Measurements from ENCODE around the gene PTPRM. TPM values are rescaled to one million over a fixed set of nuclear protein-coding genes. Genes with fewer than 3 reads are reported as not detected.

PTPRM gene
- total and polyA plus RNA-seq, 2 of the 4 experiments (the other 2 are of a cell fraction): 28.3 to 51.2 TPM

- WGBS, 2 experiments (ENCODE audit: extremely low coverage in 2 of 2, insufficient read length in 1 of 2): no CpG with 5 or more reads among the region's 1 CpG
- Histone ChIP-seq H2BK120ac (ENCODE audit: low read depth, low read length) (no peak overlapping the region), H2BK20ac (ENCODE audit: low read depth, low read length) (no peak overlapping the region), H3K27ac (ENCODE audit: insufficient read depth, low read length) (no peak overlapping the region), H3K4me2 (ENCODE audit: low read depth, low read length) (no peak overlapping the region), H2AK9ac (replicated peaks; ENCODE audit: low read depth, low read length, poor library complexity) (no peak overlapping the region), H4K91ac (ENCODE audit: insufficient read depth, low read depth, low read length) (no peak overlapping the region), H2BK5ac (ENCODE audit: low read depth, low read length, poor library complexity, severe bottlenecking) (no peak overlapping the region), H4K5ac (ENCODE audit: low read depth, low read length) (no peak overlapping the region), H4K20me1 (ENCODE audit: insufficient read depth, low read length) (no peaks in the 10 kb centered on the region), H3K27me3 (ENCODE audit: control insufficient read depth, insufficient read depth, low read length) (no peaks in the 10 kb centered on the region), H3K9me3 (ENCODE audit: control insufficient read depth, insufficient read depth, low read length) (no peaks in the 10 kb centered on the region), H3K18ac (ENCODE audit: low read depth, low read length) (no peak overlapping the region), H3K56ac (ENCODE audit: extremely low read depth, insufficient read depth, low read length) (no peak overlapping the region), H3K36me3 (ENCODE audit: control insufficient read depth, insufficient read depth, low read length) (no peaks in the 10 kb centered on the region), H3K9ac (ENCODE audit: low read depth, low read length) (no peak overlapping the region), H3K4me1 (ENCODE audit: control insufficient read depth, insufficient read depth, low read length) (no peaks in the 10 kb centered on the region), H3K4me3 (ENCODE audit: insufficient read depth, low read depth, low read length) (no peak overlapping the region), H3K79me1 (ENCODE audit: low read depth in 1 of 2, low read length in 2 of 2) (peaks cover 5 to 13% of the 10 kb centered on the region in 2 experiments; a peak in 2 of 4 replicates), H3K4ac (ENCODE audit: low read depth, low read length) (no peak overlapping the region), H2BK15ac (ENCODE audit: low read depth, low read length) (no peak overlapping the region), H2AK5ac (ENCODE audit: low read depth, low read length) (no peak overlapping the region), H2AFZ (replicated peaks; ENCODE audit: low read length, poor library complexity) (no peak overlapping the region), H3K9me1 (ENCODE audit: insufficient read depth, low read length) (0 out of 2 replicates have a peak, but pooled peaks cover 2% of the 10 kb centered on the region), H3K23ac (ENCODE audit: low read depth, low read length) (no peak overlapping the region), H4K8ac (ENCODE audit: low read depth in 2 of 2, low read length in 2 of 2) (no peak overlapping the region), H3K14ac (replicated peaks; ENCODE audit: low read depth, low read length) (no peak overlapping the region)
- in situ Hi-C loops (cut with MboI; ENCODE audit: low sequenced_read_pairs) (no loop called here), intact Hi-C loops (cut with micrococcal nuclease) (no loop called here), dilution Hi-C loops (cut with HindIII; ENCODE audit: low sequenced_read_pairs, unreplicated experiment) (no loop called here)
- no peak for DNase-seq
- no peak for TF ChIP-seq CHD1 (IDR thresholded peaks at IDR 0.05; ENCODE audit: low read depth, low read length)
- CTCF ChIA-PET: no interaction called here
- no peak for ATAC-seq (ENCODE audit: low read depth)
- BruUV-seq (replicated peaks): no TSS peak
- POLR2A ChIA-PET (ENCODE audit: unreplicated experiment): no interaction called here
Observed at GRCh38 chr18:7686278-7686677, 119.2 kb downstream of the PTPRM start.
